GM23338 (cell line): ENCODE data around the gene CA6. TPM values are rescaled to one million over a fixed set of nuclear protein-coding genes. Genes with fewer than 3 reads are reported as not detected.
"Not testable (repeated sequence)": the region's sequence is repeated elsewhere in the genome, so short reads cannot be mapped to it uniquely, and the experiment has no call there.

Experiments
- ATAC-seq: fragments of 200-7000 bp; cut with Tn5 transposase; 3 replicates; pipeline ENCODE4 v1.9.1; 2020
- DNase-seq: peaks from one replicate; pipeline ENCODE4 v3.0.0-alpha.2; 2015; ENCODE audit warnings: low spot score
- H2AFZ ChIP-seq: fragments of 200-600 bp; sonication (generic); 2 replicates; pipeline ENCODE4 v1.8.0; 2016; ENCODE audit warnings: antibody characterized with exemption, mild to moderate bottlenecking, moderate library complexity
- H3F3A ChIP-seq: fragments of 200-600 bp; sonication (generic); replicated peaks from 2 replicates; pipeline ENCODE4 v1.8.0; 2017; ENCODE audit warnings: antibody characterized with exemption, mixed run types, low read depth
- H3K27ac ChIP-seq: fragments of 200-600 bp; sonication (generic); 2 replicates; pipeline ENCODE4 v1.6.1; 2016; ENCODE audit warnings: low read depth
- H3K27me3 ChIP-seq: fragments of 200-600 bp; sonication (generic); 2 replicates; pipeline ENCODE4 v1.8.0; 2016; ENCODE audit warnings: mild to moderate bottlenecking, mixed run types, moderate library complexity; ENCODE audit not compliant: insufficient read depth
- H3K36me3 ChIP-seq: fragments of 200-600 bp; sonication (generic); 2 replicates; pipeline ENCODE4 v1.8.0; 2016; ENCODE audit warnings: mild to moderate bottlenecking; ENCODE audit not compliant: insufficient read depth
- H3K4me1 ChIP-seq: fragments of 200-600 bp; sonication (generic); 2 replicates; pipeline ENCODE4 v1.8.0; 2016; ENCODE audit warnings: mild to moderate bottlenecking, moderate library complexity; ENCODE audit not compliant: insufficient read depth
- H3K4me2 ChIP-seq: fragments of 200-600 bp; sonication (generic); 2 replicates; pipeline ENCODE4 v1.7.1; 2017; ENCODE audit warnings: mixed run types
- H3K4me3 ChIP-seq: fragments of 200-600 bp; sonication (generic); 2 replicates; pipeline ENCODE4 v1.6.1; 2016; ENCODE audit warnings: mixed run types
- H3K79me2 ChIP-seq: fragments of 200-600 bp; sonication (generic); replicated peaks from 2 replicates; pipeline ENCODE4 v1.8.0; 2017; ENCODE audit warnings: mild to moderate bottlenecking; ENCODE audit not compliant: insufficient read depth
- H3K9me2 ChIP-seq: fragments of 200-600 bp; sonication (generic); 2 replicates; pipeline ENCODE4 v1.8.0; 2017; ENCODE audit not compliant: insufficient read depth
- H4K20me1 ChIP-seq: fragments of 200-600 bp; sonication (generic); replicated peaks from 2 replicates; pipeline ENCODE4 v1.8.0; 2017; ENCODE audit warnings: mild to moderate bottlenecking; ENCODE audit not compliant: insufficient read depth
- H3K27ac Mint-ChIP-seq: 2 replicates; pipeline ENCODE4 v1.8.0; 2020; ENCODE audit warnings: inconsistent platforms, mild to moderate bottlenecking, moderate library complexity, mixed read lengths
- H3K27me3 Mint-ChIP-seq: 3 replicates; pipeline ENCODE4 v1.8.0; 2022; ENCODE audit warnings: low read depth, mild to moderate bottlenecking, moderate library complexity, mixed read lengths, inconsistent platforms; ENCODE audit not compliant: insufficient read depth, poor library complexity
- H3K36me3 Mint-ChIP-seq: 3 replicates; pipeline ENCODE4 v1.8.0; 2021; ENCODE audit warnings: low read depth, mild to moderate bottlenecking, inconsistent platforms, moderate library complexity, mixed read lengths
- H3K4me1 Mint-ChIP-seq: 3 replicates; pipeline ENCODE4 v1.8.0; 2020; ENCODE audit warnings: mild to moderate bottlenecking, inconsistent platforms, mixed read lengths
- H3K4me3 Mint-ChIP-seq: 3 replicates; pipeline ENCODE4 v1.8.0; 2021; ENCODE audit warnings: moderate library complexity, mild to moderate bottlenecking, inconsistent platforms, mixed read lengths
- H3K9me3 Mint-ChIP-seq: 3 replicates; pipeline ENCODE4 v1.8.0; 2020; ENCODE audit warnings: moderate library complexity, mild to moderate bottlenecking, inconsistent platforms, mixed read lengths
- CREB1 ChIP-seq: fragments of 250-450 bp; sonication (Bioruptor Pico); IDR thresholded peaks from 2 replicates; pipeline ENCODE4 v1.5.0; 2020; ENCODE audit warnings: low read depth, mild to moderate bottlenecking, moderate library complexity
- CTCF ChIP-seq, 2 experiments: fragments of 200-600 bp in 1 of 2; sonication (generic) in 1 of 2; conservative IDR thresholded peaks; 2 replicates each; pipeline versions ENCODE4 v1.5.1 to v1.6.1; 2016 to 2017; ENCODE audit warnings: antibody characterized with exemption in 2 of 2, low read depth in 2 of 2, mild to moderate bottlenecking in 2 of 2, moderate library complexity in 1 of 2
- ETS1 ChIP-seq: IDR thresholded peaks from 2 replicates; pipeline ENCODE4 v1.6.1; 2016; ENCODE audit warnings: antibody characterized with exemption
- EZH2 ChIP-seq: fragments of 200-600 bp; sonication (generic); IDR thresholded peaks from one replicate; pipeline ENCODE4 v1.8.0; 2017; ENCODE audit warnings: antibody characterized with exemption, mild to moderate bottlenecking, low read depth; ENCODE audit not compliant: unreplicated experiment
- EZH2phosphoT487 ChIP-seq: fragments of 200-600 bp; sonication (generic); IDR thresholded peaks from one replicate; pipeline ENCODE4 v1.8.1; 2018; ENCODE audit warnings: antibody characterized with exemption; ENCODE audit not compliant: unreplicated experiment
- NANOG ChIP-seq: IDR thresholded peaks from 2 replicates; pipeline ENCODE4 v1.6.1; 2016; ENCODE audit warnings: antibody characterized with exemption, borderline replicate concordance
- POLR2AphosphoS5 ChIP-seq: IDR thresholded peaks from 2 replicates; pipeline ENCODE4 v1.6.1; 2016; ENCODE audit warnings: antibody characterized with exemption, low read depth
- STAT1 ChIP-seq: IDR thresholded peaks from one replicate; pipeline ENCODE4 v1.6.1; 2016; ENCODE audit warnings: antibody characterized with exemption; ENCODE audit not compliant: unreplicated experiment
- ZNF114 ChIP-seq: fragments of 250-450 bp; sonication (Bioruptor Pico); IDR thresholded peaks from 2 replicates; pipeline ENCODE4 v1.5.0; 2020; ENCODE audit warnings: mild to moderate bottlenecking, moderate library complexity
- polyA plus RNA-seq: library from polyadenylated mRNA; unstranded; fragments of >200 nt; fragmentation: Nextera tagmentation; extraction: Ambion mirVana; gene quantifications from 2 replicates; pipeline ENCODE4 v1.2.1, GENCODE V29; 2016
- total RNA-seq: library from RNA; depleted of rRNA; stranded (reverse); fragments of >200 nt; shearing (Covaris generic); gene quantifications from 2 replicates; pipeline ENCODE4 v1.2.3, GENCODE V29; 2014

CA6 gene
- total and polyA plus RNA-seq, 2 experiments from 2014 or later, result not detected

- no peak for TF ChIP-seq CTCF (conservative IDR thresholded peaks at IDR 0.05; ENCODE audit: low read depth in 2 of 2)
- no peak for TF ChIP-seq EZH2phosphoT487
- TF ChIP-seq NANOG, result no peak
- TF ChIP-seq ZNF114 (CRISPR knock-in tag), result no peak
- no peak for TF ChIP-seq CREB1 (CRISPR knock-in tag)
- TF ChIP-seq ETS1, result no peak
- no peak for TF ChIP-seq EZH2
- TF ChIP-seq STAT1, result no peak
Observed at GRCh38 chr1:8989821-8990220, 44.2 kb downstream of the CA6 start (continued).

GRCh38 chr1:8992936-8993687 lies 47.4 kb downstream of the CA6 start:
- Histone ChIP-seq H3F3A (no peaks in the 10 kb centered on the region), H3K27me3 (no peaks in the 10 kb centered on the region), H2AFZ (no peak overlapping the region), H3K4me1 (no peaks in the 10 kb centered on the region), H3K27ac (no peak overlapping the region), H4K20me1 (no peaks in the 10 kb centered on the region), H3K9me2 (no peaks in the 10 kb centered on the region), H3K4me3 (no peak overlapping the region), H3K36me3 (no peaks in the 10 kb centered on the region), H3K4me2 (no peak overlapping the region), H3K79me2 (no peaks in the 10 kb centered on the region)
- TF ChIP-seq POLR2AphosphoS5, result no peak
- TF ChIP-seq ETS1, result no peak
- no peak for TF ChIP-seq CREB1 (CRISPR knock-in tag)
- TF ChIP-seq CTCF (conservative IDR thresholded peaks at IDR 0.05; ENCODE audit: low read depth in 2 of 2), result peak; percentile 18 to 48; a peak in 3 of 4 replicates
- no peak overlapping the region for H3K27ac Mint-ChIP-seq
- no peak overlapping the region for H3K4me3 Mint-ChIP-seq
- H3K36me3 Mint-ChIP-seq, result peaks cover 9% of the 10 kb centered on the region
- H3K27me3 Mint-ChIP-seq, result no peaks in the 10 kb centered on the region
- ATAC-seq (no peak), DNase-seq (no peak)
- peaks cover 15% of the 10 kb centered on the region for H3K9me3 Mint-ChIP-seq
- no peaks in the 10 kb centered on the region; the same call in 2 of the 3 replicates for H3K4me1 Mint-ChIP-seq

GRCh38 chr1:8993962-8994675 lies 48.5 kb downstream of the CA6 start:
- H3K4me1 ChIP-seq, DNase-seq, H3K27me3 ChIP-seq, H3K79me2 ChIP-seq, H3K9me2 ChIP-seq, H3K36me3 ChIP-seq, H3K4me2 ChIP-seq, H3K4me3 Mint-ChIP-seq, H3K27ac ChIP-seq, H3K4me1 Mint-ChIP-seq, H3K36me3 Mint-ChIP-seq, H3K4me3 ChIP-seq, ATAC-seq, H3K27ac Mint-ChIP-seq, H3F3A ChIP-seq, H2AFZ ChIP-seq, H3K27me3 Mint-ChIP-seq, H4K20me1 ChIP-seq: not testable (repeated sequence)
- peaks cover 15% of the 10 kb centered on the region for H3K9me3 Mint-ChIP-seq

GRCh38 chr1:9001534-9002214 lies 56.0 kb downstream of the CA6 start:
- not testable (repeated sequence) for H3K4me2 ChIP-seq, H3F3A ChIP-seq, H3K9me2 ChIP-seq, H3K9me3 Mint-ChIP-seq, H3K4me3 Mint-ChIP-seq, DNase-seq, H3K27ac ChIP-seq, H4K20me1 ChIP-seq, H3K79me2 ChIP-seq, ATAC-seq, H3K4me1 ChIP-seq, H3K36me3 ChIP-seq, H3K27ac Mint-ChIP-seq, H3K36me3 Mint-ChIP-seq, H2AFZ ChIP-seq, H3K27me3 ChIP-seq, H3K4me3 ChIP-seq
- peaks cover 13% of the 10 kb centered on the region for H3K4me1 Mint-ChIP-seq
- H3K27me3 Mint-ChIP-seq, result peaks cover 11% of the 10 kb centered on the region
